T-cell (primary cell): ENCODE results near the gene RPS13. TPM values are rescaled to one million over a fixed set of nuclear protein-coding genes. Genes with fewer than 3 reads are reported as not detected.
"Not testable (repeated sequence)": the region's sequence is repeated elsewhere in the genome, so short reads cannot be mapped to it uniquely, and the experiment has no call there.

Source experiments
- ATAC-seq, 4 experiments: fragments of 200-7000 bp in 3 of 4; fragments of 150-1000 bp in 1 of 4; cut with Tn5 transposase; replicated peaks in 1 of 4; 1 replicate in 3 of 4; 2 replicates in 1 of 4; pipeline ENCODE4 v1.10.0; 2021; ENCODE audit warnings: moderate library complexity in 3 of 4, mild to moderate bottlenecking in 2 of 4, moderate number of reproducible peaks in 1 of 4
- CTCF ChIA-PET, 2 donors: fragments of 300-600 bp; sonication (Branson Sonifier 250); formaldehyde crosslinking; loops; one replicate each; lab custom pipeline; 2022; ENCODE audit warnings: antibody characterized with exemption in 2 of 2; lab: Charles Lee
- POLR2A ChIA-PET, 2 donors: fragments of 300-600 bp; sonication (Branson Sonifier 250); formaldehyde crosslinking; loops; one replicate each; lab custom pipeline; 2022; ENCODE audit warnings: antibody characterized with exemption in 2 of 2; lab: Charles Lee
- DNase-seq, 35 experiments: peaks; one replicate each; pipeline versions ENCODE4 v3.0.0 to v3.0.0-alpha.2; 2013 to 2023
- H3K27ac ChIP-seq: one replicate; pipeline ENCODE4 v1.5.1; 2013; ENCODE audit warnings: low read length
- H3K27me3 ChIP-seq, 2 experiments: replicated peaks in 1 of 2; 1 replicate in 1 of 2; 2 replicates in 1 of 2; pipeline versions ENCODE4 v1.6.1 to v1.7.0; 2013; ENCODE audit warnings: low read length in 1 of 2, mixed read lengths in 1 of 2; ENCODE audit not compliant: control insufficient read depth in 2 of 2, insufficient read depth in 2 of 2; ENCODE audit errors: extremely low read depth in 1 of 2
- H3K36me3 ChIP-seq, 2 donors: 1 replicate in 1 of 2; 2 replicates in 1 of 2; pipeline versions ENCODE4 v1.6.1 to v1.7.0; 2013; ENCODE audit warnings: low read length in 1 of 2; ENCODE audit not compliant: control insufficient read depth in 2 of 2, insufficient read depth in 1 of 2; ENCODE audit errors: extremely low read depth in 1 of 2
- H3K4me1 ChIP-seq, 2 experiments: 1 replicate in 1 of 2; 2 replicates in 1 of 2; pipeline versions ENCODE4 v1.6.1 to v1.7.0; 2013; ENCODE audit warnings: low read length in 2 of 2, mixed read lengths in 1 of 2; ENCODE audit not compliant: insufficient read depth in 2 of 2, control insufficient read depth in 1 of 2; ENCODE audit errors: extremely low read depth in 1 of 2
- H3K4me3 ChIP-seq, 2 donors: 1 replicate in 1 of 2; 2 replicates in 1 of 2; pipeline versions ENCODE4 v1.5.1 to v1.7.0; 2013; ENCODE audit warnings: mild to moderate bottlenecking in 2 of 2, low read length in 1 of 2, moderate library complexity in 1 of 2; ENCODE audit not compliant: control insufficient read depth in 1 of 2; ENCODE audit errors: extremely low read depth in 1 of 2
- H3K9me3 ChIP-seq: 2 replicates; pipeline ENCODE4 v1.7.0; 2013
- H3K27ac Mint-ChIP-seq, 2 donors: one replicate each; pipeline ENCODE4 v1.8.0; 2020 to 2021; ENCODE audit warnings: mild to moderate bottlenecking in 2 of 2, mixed read lengths in 2 of 2
- H3K27me3 Mint-ChIP-seq, 2 donors: one replicate each; pipeline ENCODE4 v1.8.0; 2021 to 2022; ENCODE audit warnings: mixed read lengths in 2 of 2
- H3K36me3 Mint-ChIP-seq: one replicate; pipeline ENCODE4 v1.8.0; 2021; ENCODE audit warnings: mixed read lengths
- H3K4me1 Mint-ChIP-seq, 3 donors: one replicate each; pipeline ENCODE4 v1.8.0; 2020 to 2022; ENCODE audit warnings: mixed read lengths in 3 of 3, mild to moderate bottlenecking in 1 of 3
- H3K4me3 Mint-ChIP-seq, 3 donors: one replicate each; pipeline ENCODE4 v1.8.0; 2020 to 2022; ENCODE audit warnings: mild to moderate bottlenecking in 3 of 3, mixed read lengths in 3 of 3, moderate library complexity in 3 of 3
- H3K9me3 Mint-ChIP-seq, 3 donors: one replicate each; pipeline ENCODE4 v1.8.0; 2020 to 2022; ENCODE audit warnings: mixed read lengths in 3 of 3
- WGBS: methylation state at CpG from one replicate; pipeline ENCODE4 v1.1.5; 2013; ENCODE audit warnings: missing lambda C conversion rate; ENCODE audit not compliant: insufficient coverage; 5-methylcytosine and 5-hydroxymethylcytosine counted together
- total RNA-seq, 35 experiments: library from RNA in 6 of 35; stranded (reverse) in 6 of 35; fragments of 120-200 nt in 1 of 35; gene quantifications; one replicate each; pipeline versions ENCODE4 v1.2.1 to v1.2.4 and lab custom pipeline; 2013 to 2026

RPS13 gene
- total RNA-seq, 5 donors from 2014 or later (not counting 1 experiment from before 2014, with no cell fraction given): 1,534 to 1,829 (median 1,711) TPM

- ATAC-seq, DNase-seq, H3K36me3 Mint-ChIP-seq, H3K27ac Mint-ChIP-seq, H3K9me3 Mint-ChIP-seq, CTCF ChIA-PET, POLR2A ChIA-PET, H3K27ac ChIP-seq, H3K4me1 ChIP-seq, H3K4me3 Mint-ChIP-seq, H3K27me3 Mint-ChIP-seq, H3K4me1 Mint-ChIP-seq, H3K36me3 ChIP-seq, H3K9me3 ChIP-seq, H3K27me3 ChIP-seq, H3K4me3 ChIP-seq: not testable (repeated sequence)
- 50% methylated on average over 2 of the region's 4 CpGs for WGBS
Measured at GRCh38 chr11:17048491-17048890, 29.0 kb downstream of the RPS13 start.

- no peak overlapping the region for H3K4me3 ChIP-seq
- Mint-ChIP-seq H3K4me3 (no peak overlapping the region), H3K27me3 (peaks cover 0 to under 1% of the 10 kb centered on the region in 2 donors), H3K36me3 (no peaks in the 10 kb centered on the region), H3K4me1 (no peaks in the 10 kb centered on the region), H3K27ac (no peak overlapping the region), H3K9me3 (no peaks in the 10 kb centered on the region)
- H3K9me3 ChIP-seq: no peaks in the 10 kb centered on the region
- DNase-seq: no peak
- no peaks in the 10 kb centered on the region for H3K36me3 ChIP-seq
- H3K27ac ChIP-seq: no peak overlapping the region
- H3K27me3 ChIP-seq: no peaks in the 10 kb centered on the region
- CTCF ChIA-PET: no interaction called here
- no peak for ATAC-seq
- WGBS: 84% methylated on average over 4 of the region's 5 CpGs
- no peaks in the 10 kb centered on the region for H3K4me1 ChIP-seq
- POLR2A ChIA-PET: no interaction called here
Measured at GRCh38 chr11:17046690-17047089, 30.8 kb downstream of the RPS13 start.

- no peak overlapping the region for H3K4me3 ChIP-seq
- no peaks in the 10 kb centered on the region for H3K4me1 ChIP-seq
- H3K27ac ChIP-seq: no peak overlapping the region
- ATAC-seq (no peak), DNase-seq (no peak)
- H3K27ac Mint-ChIP-seq: no peak overlapping the region
- H3K9me3 ChIP-seq: no peaks in the 10 kb centered on the region
- POLR2A ChIA-PET: no interaction called here
- WGBS: 86% methylated on average over 4 of the region's 6 CpGs
- CTCF ChIA-PET: no interaction called here
- peaks cover 0 to 6% of the 10 kb centered on the region in 2 experiments for H3K27me3 ChIP-seq
- peaks cover 11 to 15% of the 10 kb centered on the region in 2 donors for H3K27me3 Mint-ChIP-seq
- H3K36me3 Mint-ChIP-seq: peaks cover 11% of the 10 kb centered on the region
- peaks cover 0 to 11% (median 6%) of the 10 kb centered on the region in 3 donors for H3K9me3 Mint-ChIP-seq
- no peak overlapping the region for H3K4me3 Mint-ChIP-seq
- no peaks in the 10 kb centered on the region for H3K4me1 Mint-ChIP-seq
- no peaks in the 10 kb centered on the region for H3K36me3 ChIP-seq
Measured at GRCh38 chr11:17036666-17037658, 40.5 kb downstream of the RPS13 start.

GRCh38 chr11:17034027-17034426 is 43.4 kb downstream of the RPS13 start:
- H3K27me3 Mint-ChIP-seq, H3K4me3 Mint-ChIP-seq, H3K4me1 ChIP-seq, DNase-seq, H3K27ac ChIP-seq, H3K36me3 ChIP-seq, H3K4me1 Mint-ChIP-seq, H3K27me3 ChIP-seq, H3K4me3 ChIP-seq, H3K27ac Mint-ChIP-seq, CTCF ChIA-PET, H3K9me3 ChIP-seq, POLR2A ChIA-PET, ATAC-seq: not testable (repeated sequence)
- WGBS: 88% methylated on average over 6 of the region's 10 CpGs
- Mint-ChIP-seq H3K36me3 (peaks cover 11% of the 10 kb centered on the region), H3K9me3 (peaks cover 4 to 11% (median 6%) of the 10 kb centered on the region in 3 donors)

- H3K4me1 ChIP-seq: no peaks in the 10 kb centered on the region
- ATAC-seq: no peak
- DNase-seq: no peak
- Mint-ChIP-seq H3K4me3 (no peak overlapping the region), H3K27me3 (no peaks in the 10 kb centered on the region), H3K27ac (no peak overlapping the region), H3K36me3 (peaks cover 3% of the 10 kb centered on the region), H3K4me1 (no peaks in the 10 kb centered on the region), H3K9me3 (peaks cover 0 to 3% (median 0%) of the 10 kb centered on the region in 3 donors)
- no peak overlapping the region for H3K27ac ChIP-seq
- H3K9me3 ChIP-seq: no peaks in the 10 kb centered on the region
- H3K27me3 ChIP-seq: no peaks in the 10 kb centered on the region
- CTCF ChIA-PET: no interaction called here
- no CpG with 5 or more reads among the region's 3 CpGs for WGBS
- POLR2A ChIA-PET: no interaction called here
- no peaks in the 10 kb centered on the region for H3K36me3 ChIP-seq
- H3K4me3 ChIP-seq: no peak overlapping the region
Measured at GRCh38 chr11:17026487-17027082, 50.9 kb downstream of the RPS13 start.

- no peaks in the 10 kb centered on the region for H3K4me1 Mint-ChIP-seq
- POLR2A ChIA-PET: no interaction called here
Measured at GRCh38 chr11:17024924-17025323, 52.5 kb downstream of the RPS13 start.

More at GRCh38 chr11:17024924-17025323, 52.5 kb downstream of the RPS13 start:
- Histone ChIP-seq H3K9me3 (no peaks in the 10 kb centered on the region), H3K4me1 (no peaks in the 10 kb centered on the region), H3K27ac (no peak overlapping the region), H3K4me3 (no peak overlapping the region), H3K27me3 (no peaks in the 10 kb centered on the region), H3K36me3 (no peaks in the 10 kb centered on the region)
- Mint-ChIP-seq H3K27me3 (peaks cover 0 to 4% of the 10 kb centered on the region in 2 donors), H3K4me3 (no peak overlapping the region), H3K27ac (no peak overlapping the region), H3K9me3 (no peaks in the 10 kb centered on the region), H3K36me3 (peaks cover 3% of the 10 kb centered on the region)
- ATAC-seq: no peak
- WGBS: no CpG with 5 or more reads among the region's 2 CpGs
- DNase-seq: no peak
- CTCF ChIA-PET: no interaction called here
